SIG-M5 (cell line): ENCODE measurements around the gene WWP2.

ENCODE experiments used
- DNase-seq: peaks from one replicate; lab custom pipeline; 2025; lab: John Stamatoyannopoulos, UW

WWP2 gene

DNA sequence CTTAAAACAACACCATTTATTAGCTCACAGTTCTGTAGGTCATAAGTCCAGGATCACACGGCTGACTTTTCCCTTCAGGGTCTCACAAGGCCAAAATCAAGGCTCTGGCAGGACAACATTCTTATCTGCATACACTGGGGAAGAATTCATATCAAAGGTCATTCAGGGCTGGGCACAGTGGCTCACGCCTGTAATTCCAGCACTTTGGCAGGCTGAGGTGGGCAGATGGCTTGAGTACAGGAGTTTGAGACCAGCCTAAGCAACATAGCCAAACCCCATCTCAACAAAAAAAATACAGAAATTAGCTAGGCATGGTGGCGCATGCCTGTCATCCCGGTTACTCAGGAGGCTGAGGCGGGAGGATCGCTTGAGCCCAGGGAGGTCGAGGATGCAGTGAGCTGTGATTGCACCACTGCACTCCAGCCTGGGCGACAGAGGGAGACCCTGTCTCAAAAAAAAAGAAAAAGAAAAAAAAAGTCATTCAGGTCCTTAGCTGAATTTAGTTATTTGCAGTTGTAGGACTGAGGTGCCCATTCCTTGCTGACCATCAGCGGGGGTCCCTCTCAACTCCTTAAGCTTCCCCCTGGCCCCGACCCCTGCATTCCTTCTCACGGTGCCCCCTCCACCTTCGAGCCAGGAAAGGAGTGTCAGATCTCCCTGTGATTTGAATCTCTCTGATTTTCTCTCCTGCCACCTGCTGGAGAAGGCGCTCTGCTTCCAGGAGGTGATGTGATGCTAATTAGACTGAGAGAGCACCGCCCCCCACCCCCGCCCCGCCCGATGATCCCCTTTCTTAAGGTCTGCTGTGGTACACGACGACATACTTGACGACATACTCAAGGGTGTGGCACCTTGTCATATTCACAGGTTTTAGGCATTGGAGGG lies 97.2 kb downstream of the WWP2 start:
- no peak for DNase-seq

DNA sequence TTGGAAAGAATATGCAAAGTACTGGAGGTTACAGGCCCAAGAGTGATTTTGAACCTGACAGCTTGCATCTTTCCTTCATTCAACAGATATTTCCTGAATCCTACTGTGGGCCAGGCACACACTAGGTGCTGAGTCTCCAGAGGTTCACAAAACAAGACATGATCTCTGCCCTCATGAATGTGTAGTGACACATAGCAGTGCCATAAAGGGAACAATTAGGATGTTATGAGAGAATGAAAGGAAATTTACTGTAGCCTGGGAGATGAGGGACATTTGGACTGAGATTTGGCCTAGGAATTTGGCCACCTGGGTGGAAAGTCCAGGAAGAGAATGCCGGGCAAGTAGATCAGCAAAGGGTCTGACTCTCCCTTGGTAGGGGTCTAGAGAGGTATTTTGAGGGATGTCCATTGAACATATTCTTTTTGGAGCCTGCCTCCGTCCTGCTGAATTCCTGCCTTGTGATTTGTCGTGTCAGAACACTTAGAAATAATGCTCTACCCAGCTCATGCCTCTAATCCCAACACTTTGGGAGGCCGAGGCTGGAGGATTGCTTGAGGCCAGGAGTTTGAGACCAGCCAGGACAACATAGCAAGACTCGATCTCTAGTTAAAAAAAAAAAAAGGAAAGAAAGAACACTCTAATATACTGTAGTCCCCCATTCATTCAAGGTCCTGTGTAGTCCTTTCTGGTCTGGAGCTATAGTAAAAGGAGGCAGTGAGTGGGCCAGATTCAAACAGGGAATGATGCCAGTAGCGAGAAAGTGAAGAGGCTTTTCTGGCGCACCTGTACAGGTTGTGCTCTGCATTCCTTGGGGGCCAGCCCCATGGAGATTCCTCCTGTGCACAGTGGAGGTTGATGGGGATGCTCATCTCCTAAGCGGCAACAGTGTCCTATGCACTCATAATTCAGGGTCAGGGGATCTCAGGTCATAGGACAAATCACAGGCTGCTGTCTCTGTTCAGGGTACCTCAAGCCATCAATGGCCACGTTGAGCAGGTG lies 98.4 kb downstream of the WWP2 start:
- no peak for DNase-seq

DNA sequence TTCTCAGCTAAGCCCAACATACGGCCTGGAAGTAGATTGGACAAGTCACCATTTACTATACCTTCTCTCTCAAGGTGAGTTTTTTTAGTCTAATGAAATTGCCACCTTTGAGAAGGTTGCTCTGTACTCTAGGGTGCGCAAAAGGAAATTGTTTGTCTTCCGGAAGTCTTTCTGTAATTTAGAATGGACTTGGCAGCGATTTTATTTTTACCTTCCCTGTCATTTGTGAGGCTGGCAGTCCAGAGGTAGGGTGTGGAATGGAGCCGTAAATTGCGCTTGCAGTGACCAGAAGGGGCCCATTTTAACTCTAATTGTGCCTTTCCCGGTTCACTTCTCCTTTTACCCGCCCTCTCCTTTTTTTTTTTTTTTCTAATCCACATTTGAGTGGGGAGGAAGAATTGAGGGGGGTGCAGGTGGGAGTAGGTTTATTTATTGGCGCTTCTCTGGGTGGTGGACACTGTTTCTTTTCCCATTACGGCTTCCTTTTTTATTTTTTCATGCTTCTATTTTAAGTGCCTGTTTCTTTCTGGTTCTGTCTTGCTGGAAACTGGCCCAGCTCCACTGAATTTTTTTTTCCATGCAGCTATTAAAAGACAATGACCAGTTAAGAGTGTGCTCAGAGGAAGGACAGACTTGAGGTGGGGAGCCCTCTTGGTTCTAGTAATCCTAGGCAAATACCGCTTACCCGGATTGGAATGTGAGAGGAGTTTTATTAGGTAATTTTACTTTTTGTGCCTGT lies 99.3 kb downstream of the WWP2 start:
- no peak for DNase-seq

DNA sequence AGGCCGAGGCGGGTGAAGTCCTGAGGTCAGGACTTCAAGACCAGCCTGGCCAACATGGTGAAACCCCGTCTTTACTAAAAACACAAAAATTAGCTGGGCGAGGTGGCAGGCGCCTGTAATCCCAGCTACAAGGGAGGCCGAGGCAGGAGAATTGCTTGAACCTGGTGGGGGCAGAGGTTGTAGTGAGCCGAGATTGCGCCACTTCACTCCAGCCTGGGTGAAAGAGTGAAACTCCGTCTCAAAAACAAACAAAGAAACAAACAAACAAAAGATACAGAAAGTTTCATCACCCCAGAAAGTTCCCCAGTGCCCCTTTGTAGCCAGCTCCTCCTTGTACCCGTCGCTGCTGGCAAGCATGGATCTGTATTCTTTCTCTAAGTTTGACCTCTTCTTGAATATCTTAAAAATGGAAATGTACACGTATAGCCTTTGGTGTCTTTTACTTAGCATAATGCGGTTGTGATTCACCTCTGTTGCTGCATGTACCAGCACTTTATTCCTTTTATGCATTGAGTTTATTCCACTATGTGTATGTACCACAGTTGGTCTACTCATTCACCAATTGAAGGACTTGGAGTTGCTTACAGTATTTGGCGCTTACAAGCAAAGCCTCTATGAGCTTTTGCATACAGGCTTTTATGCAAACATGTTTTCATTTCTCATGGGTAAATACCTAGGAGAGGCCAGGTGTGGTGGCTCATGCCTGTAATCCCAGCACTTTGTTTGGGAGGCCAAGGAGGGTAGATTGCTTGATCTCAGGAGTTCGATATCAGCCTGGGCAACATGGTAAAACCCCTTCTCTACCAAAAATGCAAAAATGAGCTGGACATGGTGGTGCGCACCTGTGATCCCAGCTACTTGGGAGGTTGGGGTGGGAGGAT lies 101.5 kb downstream of the WWP2 start:
- DNase-seq, result no peak

DNA sequence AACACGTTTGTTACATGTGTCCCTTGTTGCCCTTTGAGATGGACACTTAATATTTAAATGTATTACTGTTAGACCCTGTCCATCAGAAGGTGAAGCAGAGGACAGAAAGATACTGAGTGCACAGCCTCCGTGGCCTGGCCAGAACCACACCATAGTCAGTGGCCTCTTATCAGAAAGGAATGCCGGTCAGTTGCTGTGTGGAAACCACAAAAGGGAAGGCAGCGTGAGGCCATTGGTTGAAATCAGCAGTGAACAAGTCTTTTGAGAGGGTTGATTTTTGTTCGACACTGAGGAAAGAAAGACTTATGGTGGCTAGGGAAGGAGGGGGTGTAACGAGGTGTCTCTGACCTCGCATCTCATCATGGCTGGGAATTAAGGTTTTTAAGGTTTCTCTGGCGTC lies 103.6 kb downstream of the WWP2 start:
- no peak for DNase-seq

DNA sequence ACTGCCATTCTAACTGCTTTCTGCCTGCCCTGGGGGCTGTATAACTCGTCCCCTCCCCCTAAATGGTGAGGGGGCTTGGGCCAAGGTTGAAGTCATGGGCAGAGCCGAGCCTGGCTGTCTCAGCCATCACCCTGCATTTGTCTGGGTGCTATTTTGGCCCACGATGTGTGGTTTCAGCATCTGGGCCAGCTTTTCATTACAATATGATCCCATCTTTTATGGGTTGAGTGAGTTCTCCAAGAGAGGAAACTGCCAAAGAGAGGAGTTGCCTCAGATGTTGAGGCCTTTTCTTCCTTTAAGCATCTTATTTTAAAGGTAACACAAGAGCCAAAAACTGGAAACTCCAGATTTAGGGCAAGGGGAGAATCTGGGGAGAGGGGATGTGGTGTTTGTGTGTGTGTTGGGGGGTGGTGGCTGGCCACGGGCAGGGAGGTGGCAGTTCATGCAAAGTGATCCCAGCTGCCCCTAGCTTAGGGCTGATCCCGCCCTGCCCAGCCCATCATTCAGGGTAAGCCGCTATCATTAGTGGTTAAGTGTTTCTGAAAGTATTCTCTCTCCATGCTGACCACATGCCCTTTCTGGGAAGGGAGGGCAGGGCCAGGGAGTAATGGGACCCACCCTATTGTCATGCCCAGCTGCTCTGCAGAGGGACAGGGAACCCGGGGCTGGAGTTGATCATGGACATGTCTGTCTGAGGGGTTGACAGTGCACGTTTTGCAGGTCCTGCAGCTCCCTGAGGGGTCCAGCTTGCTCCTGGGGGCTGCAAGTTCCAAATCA lies 105.8 kb downstream of the WWP2 start:
- DNase-seq, result no peak

DNA sequence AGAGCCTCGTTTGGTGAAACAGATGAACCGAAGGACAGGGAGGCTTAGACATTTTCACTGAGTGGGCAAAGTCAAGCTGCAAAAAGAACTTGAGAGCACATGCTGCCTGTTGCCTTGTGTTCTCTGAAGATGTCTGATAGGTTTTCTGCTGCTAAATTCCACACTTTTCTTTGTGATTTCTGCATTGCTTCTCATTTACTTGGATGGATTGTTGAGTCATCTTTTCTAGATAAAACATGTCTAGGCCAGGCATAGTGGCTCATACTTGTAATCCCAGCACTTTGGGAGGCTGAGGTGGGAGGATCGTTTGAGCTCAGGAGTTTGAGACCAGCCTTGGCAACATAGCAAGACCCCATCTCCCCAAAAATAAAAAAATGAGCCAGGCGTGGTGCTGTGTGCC lies 108.6 kb downstream of the WWP2 start:
- DNase-seq, result no peak

DNA sequence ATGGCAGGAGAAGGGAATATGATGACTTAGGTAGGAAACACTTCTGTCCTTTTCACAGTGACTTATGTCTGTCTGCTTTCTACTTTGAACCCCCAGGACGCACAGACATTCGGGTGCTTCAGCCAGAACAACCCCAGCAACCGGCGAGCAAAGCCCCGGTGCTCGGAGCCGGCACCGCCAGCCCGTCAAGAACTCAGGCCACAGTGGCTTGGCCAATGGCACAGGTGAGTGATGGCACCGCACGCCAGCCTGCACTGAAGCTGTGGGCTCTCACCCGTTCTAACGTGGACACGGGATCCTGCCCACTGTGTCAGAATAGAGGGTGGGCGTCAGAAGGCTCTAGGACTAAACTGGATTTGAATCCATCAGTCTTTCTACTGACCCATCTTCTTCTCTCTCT lies 109.6 kb downstream of the WWP2 start:
- DNase-seq, result no peak

DNA sequence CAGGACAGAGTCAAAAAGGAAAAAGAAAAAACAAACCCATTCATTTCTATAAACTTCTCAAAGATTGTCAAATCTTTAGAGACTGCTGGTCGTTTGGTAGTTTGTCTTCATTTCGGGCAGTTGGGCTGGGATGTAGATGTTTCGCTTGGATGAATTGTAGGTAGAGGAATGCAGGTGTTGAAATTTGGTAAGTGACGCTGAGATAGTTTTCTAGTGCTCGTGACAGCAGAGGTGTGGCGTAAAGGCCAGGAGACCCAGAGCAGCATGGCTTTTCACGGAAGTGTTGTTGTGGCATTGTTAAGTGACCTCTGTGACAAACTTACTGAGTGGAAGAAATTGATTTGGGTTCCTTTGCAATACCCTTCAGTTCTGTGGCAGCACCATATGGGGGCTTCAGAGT lies 110.8 kb downstream of the WWP2 start:
- DNase-seq, result no peak

DNA sequence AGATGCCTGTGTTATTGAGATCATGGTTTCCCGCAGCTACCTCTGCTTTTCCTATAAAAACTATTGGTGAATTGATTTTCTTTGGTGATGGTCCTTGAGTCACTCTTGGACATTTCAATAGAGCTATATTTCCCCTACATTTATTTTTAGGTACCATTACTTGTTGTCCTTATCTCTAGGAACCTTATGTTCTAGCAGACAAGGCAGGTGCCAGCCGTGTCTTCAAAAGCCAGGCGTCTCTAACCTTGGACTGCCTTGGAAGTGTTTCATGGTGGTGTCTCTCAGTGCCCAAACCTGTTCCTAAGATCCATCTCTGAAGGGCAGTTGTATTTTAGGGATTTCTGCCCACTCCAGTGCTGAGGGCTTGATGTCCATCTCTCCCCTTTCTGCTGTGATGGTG lies 111.7 kb downstream of the WWP2 start:
- DNase-seq, result no peak

DNA sequence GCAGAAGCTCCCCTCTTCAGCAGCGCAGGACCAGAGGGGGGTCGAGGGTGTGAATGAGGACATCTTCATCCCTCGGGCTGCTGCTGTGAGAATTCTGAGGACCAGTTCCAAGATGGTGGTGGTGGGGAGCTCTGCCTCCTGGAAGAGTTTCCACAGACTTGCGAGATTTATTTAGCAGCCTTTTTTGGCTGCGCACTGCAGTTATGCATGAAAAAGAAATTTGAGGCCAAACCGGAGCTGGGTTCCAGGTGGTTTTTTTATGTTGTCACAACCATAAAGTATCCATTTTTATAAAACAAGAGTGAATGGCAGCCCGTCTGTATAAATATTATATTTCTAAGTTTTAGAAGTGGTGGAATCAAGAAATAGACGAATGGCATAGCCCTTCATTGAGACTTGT lies 112.1 kb downstream of the WWP2 start:
- no peak for DNase-seq

DNA sequence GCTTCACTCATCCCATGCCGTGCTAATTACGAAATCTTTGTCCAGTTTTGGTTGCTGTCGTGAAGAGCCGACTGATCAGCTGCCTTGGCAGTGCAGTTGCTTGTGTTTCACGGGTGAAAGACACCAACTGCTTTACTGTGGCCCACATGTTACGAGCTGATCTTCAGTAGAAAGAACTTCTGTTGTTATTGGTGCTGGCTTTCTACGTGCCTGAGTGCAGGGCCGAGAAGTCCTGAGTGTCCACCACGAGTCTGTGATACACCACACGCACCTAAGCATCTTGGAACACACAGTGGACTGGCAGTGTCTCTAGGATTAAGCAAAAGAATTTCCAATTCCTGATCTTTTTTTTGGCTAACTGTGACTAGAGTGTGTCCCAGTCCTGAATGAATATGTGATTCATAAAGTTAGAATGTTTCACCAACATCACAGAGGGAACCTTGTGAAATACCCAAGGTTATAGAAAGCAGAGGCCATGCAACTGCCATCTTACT lies 118.6 kb downstream of the WWP2 start:
- DNase-seq, result no peak

DNA sequence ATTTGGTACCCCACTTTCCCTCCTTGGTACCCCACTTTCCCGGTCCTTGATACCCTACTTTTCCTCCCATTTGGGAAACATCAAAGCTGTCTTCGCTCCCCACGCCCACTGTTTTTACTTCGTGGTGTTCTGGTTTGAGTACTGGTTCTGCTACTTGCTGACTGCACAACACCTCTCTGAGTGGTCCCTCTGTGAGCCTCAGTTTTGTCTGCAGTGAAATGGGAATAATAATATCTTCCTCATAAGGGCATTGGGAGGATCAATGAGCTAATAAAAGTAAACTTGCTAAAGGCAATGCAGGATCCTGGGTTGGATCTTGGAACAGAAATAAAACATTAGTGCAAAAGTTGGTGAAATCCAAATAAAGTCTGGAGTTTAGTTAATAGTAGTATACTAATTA lies 119.0 kb downstream of the WWP2 start:
- DNase-seq, result no peak

DNA sequence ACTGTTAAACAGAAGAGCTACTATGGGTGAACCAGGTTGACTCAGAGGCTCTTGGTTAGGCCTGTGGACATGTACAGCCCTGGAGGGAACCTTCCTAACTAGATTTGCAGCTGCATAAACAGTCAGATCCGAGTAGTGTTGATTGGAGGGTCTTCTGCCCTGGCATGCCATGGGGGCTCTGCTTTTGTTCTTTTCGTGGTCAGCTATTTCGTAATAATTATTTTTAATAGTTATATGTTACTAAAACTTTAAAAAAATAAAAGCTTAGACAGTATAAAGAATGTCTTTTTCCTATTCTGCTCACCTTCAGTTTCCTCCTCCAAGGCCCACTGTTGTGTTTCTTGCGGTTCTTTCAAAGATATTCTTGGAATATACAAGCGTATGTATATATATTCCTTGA lies 121.6 kb downstream of the WWP2 start:
- DNase-seq, result no peak

DNA sequence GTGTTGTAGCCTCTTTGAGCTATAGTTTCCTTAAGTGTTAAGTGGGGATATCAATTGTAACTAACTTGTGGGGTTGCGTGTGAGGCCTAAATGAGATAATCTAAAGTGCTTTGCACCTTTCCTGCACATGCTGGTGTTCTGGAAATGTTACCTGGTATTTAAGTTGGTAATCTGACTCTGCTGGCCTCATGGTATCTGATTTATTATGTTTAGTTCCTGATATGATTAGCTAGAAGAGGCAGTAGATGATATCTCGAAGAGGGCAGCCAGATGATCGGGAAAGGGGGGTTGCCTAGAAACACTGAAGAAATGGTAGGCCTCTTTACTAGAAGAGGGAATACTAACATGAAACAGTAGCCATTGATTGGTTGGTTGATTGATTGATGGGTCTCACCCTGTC lies 123.6 kb downstream of the WWP2 start:
- no peak for DNase-seq

DNA sequence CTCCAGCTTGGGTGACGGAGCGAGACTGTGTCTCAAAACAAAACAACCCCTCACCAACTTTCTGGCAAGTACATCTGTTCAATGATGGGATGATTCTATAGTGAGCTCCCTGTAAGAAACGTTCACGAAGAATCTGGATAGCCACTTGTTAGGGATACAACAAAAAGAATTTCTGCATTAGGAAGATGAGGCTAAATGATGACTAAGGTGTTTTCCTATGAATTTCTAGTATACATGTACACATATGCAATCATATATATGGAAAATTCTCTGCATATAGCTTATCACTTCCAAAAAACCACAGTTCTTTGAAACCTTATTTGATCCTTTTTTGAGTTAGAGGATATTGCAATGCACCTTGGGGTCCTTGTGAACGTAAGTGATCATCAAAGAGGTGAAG lies 124.6 kb downstream of the WWP2 start:
- DNase-seq, result no peak

DNA sequence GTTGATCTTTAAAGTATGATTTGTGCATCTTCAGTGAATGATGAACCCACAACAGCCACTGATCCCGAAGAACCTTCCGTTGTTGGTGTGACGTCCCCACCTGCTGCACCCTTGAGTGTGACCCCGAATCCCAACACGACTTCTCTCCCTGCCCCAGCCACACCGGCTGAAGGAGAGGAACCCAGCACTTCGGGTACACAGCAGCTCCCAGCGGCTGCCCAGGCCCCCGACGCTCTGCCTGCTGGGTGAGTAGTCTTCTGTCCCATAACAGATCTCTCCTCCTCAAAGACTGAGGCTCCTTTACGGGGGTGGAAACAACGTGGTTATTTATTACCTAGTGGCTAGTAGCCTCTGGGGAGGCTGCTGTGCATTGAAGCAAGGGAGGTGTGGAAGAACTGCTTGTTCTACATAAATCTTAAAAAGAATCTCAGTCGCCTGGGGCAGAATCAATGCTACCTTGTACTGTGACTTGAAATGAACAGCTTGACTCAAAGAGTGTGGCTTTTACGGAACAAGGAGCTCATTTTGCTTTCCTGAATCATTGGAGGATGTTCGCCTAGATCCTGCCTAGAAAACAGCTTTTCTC lies 126.0 kb downstream of the WWP2 start:
- DNase-seq, result no peak

DNA sequence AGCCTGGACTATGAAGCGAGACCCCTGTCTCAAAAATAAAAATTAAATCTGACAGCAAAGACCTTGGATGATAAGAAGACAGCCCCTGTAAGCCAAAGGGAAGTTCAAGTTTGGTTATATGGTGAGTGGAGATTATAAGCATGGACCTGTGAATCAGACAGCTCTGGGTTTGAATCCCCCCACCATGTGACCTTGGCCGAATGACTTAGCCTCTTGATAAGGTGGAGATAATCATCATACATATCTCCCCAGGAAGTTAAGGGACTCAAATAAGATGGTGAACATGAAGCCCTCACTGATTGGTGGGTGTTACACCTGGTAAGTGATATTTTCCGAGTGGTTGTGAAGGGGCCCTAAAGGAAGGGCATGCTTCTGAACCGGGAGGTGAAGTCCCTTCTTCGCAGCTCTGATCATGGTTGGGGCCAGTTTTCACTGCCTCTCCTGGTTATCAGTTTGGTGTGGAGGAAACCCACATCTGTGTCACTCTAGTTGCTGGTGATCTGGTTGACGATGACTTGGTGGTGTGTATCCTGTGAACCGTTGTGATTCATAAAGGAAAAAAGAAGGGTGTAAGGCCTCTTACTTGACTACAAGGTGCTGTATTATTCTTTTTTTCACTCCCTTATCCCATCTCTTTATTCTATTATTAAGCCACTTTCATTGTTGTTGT lies 127.3 kb downstream of the WWP2 start:
- no peak for DNase-seq

DNA sequence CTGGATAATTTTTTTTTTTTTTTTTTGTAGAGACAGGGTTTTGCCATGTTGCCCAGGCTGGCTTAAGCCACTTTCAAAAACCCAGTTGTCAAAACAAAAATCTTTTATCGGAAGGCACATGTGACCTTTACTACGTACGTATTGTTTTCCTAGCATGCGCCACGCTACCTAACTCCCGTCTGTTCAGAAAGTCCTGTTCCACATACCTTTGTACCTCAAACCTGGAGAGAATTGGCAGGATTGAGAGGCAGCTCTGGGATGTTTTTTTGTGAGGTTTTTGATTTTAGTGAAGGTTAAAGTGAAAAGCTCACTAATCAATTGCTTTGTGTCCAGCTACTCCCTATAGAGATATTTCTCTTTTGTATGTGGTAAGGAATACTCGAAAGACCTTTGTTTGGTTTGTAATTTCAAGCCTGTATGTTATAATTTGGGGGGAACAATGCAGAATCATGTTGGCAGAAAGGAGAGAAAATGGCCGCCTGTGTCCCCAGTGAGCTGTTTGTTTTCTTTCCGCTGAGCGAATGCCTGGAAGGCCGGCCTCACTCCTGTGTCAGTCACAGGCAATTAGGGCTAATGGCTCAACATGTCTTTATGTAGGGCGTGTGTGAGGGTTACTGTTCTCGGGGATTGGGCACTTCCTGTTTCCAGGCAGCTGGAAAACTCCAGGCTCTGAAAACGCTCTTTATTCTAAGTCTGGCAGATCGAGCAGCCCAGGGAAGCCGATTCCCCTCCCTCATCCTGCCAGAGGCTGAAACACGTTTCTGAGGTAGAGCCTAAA lies 128.2 kb downstream of the WWP2 start:
- no peak for DNase-seq
